Measurements from ENCODE around the gene RNFT2. TPM values are rescaled to one million over a fixed set of nuclear protein-coding genes. Genes with fewer than 3 reads are reported as not detected.

RNFT2 gene
- 1 to 10 TPM in 2 of 4 donors, under 1 TPM in 2; 0.45 to 2.4 (median 1.0) TPM for polyA plus RNA-seq
- long read RNA-seq, donor 1: 0 reads
- long read RNA-seq, donor 2: 0 reads
- long read RNA-seq, donor 3: 0 reads
- long read RNA-seq, donor 4: 0 reads
- long read RNA-seq, donor 5: 0 reads
- long read RNA-seq, donor 6: 0 reads
- long read RNA-seq, donor 7: 0 reads
- long read RNA-seq, donor 8: 0 reads
- long read RNA-seq, donor 9: 0 reads
- long read RNA-seq, donor 10: 0 reads

DNA sequence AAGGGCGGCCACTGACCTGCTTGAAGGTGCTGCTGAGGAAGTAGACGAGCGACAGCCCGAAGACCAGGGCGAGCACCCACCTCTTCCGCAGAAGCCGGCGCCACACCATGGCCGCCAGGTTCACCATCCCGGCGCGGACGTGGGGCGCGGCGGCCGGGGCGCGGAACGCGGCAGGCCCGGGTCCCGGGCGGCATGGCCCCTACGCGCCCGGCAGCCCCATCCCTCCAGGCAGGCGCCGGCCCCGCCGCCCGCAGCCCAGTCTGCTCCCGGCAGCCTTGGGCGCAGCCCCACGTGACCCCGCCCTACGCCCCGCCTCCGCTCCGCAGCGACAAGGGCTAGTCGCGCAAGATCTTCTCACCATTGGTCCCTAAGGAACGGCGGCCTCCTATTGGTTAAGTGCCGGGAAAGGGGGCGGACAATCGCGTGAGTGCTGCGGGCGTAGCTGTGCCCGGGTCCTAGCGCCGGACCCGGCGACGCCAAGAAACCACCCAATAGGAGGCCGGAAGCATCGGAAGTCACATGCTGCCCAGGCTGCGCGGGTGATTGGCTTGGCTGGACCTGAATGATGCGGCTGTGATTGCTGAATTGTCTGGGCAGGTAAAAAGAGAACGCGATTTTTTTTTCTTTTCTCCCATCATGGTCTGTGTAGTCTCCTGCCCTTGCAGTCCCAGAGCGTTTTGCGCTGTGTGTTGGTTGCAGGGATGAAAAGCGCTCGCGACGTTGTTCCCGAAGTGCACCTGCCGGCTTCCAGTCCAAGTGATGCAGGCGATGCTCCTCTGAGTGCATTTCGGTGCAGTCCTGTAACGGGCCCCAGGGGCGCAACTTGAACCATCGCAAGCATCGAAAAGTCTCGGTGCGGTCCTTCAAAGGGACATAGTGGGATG, at the start of gene RNFT2, which contains the start of gene SPRING1:
Gene RNFT2 (plus strand): TSS at position 542 of the 884 bp plus-strand sequence. CDS start 2,183 bp downstream, outside the sequence.
Gene SPRING1 (minus strand): TSS at position 296 of the 884 bp plus-strand sequence. CDS start 169 bp downstream, at position 127.
- Histone ChIP-seq H3K4me1 (ENCODE audit: control insufficient read depth in 3 of 3, insufficient read depth in 2 of 3, low read depth in 1 of 3, low read length in 2 of 3) (peaks cover 0 to 4% (median 0%) of the 10 kb centered on the region in 3 donors), H3K27ac (ENCODE audit: low read depth in 1 of 3, low read length in 2 of 3) (peak within 1 kb of the TSS; percentile 34 to 73 (median 71)), H3K9me3 (ENCODE audit: control insufficient read depth in 2 of 2, insufficient read depth in 1 of 2, low read depth in 1 of 2, low read length in 1 of 2) (no peaks in the 10 kb centered on the region), H3K36me3 (ENCODE audit: control insufficient read depth in 3 of 3, insufficient read depth in 2 of 3, low read depth in 1 of 3, low read length in 3 of 3) (peaks cover 3 to 15% (median 4%) of the 10 kb centered on the region in 3 donors), H3K4me3 (ENCODE audit: low read depth in 1 of 3, low read length in 3 of 3) (peak within 1 kb of the TSS; percentile 64 to 83 (median 74)), H3K27me3 (ENCODE audit: control insufficient read depth in 3 of 3, insufficient read depth in 3 of 3, low read length in 3 of 3) (no peaks in the 10 kb centered on the region)
- DNase-seq (peak; percentile 100), FAIRE-seq (no peak)
- 0% methylated on average over 50 to 80 of the region's 80 CpGs for WGBS, 3 donors

- Histone ChIP-seq H3K27ac (ENCODE audit: low read depth in 1 of 3, low read length in 2 of 3) (no peak overlapping the region), H3K4me1 (ENCODE audit: control insufficient read depth in 3 of 3, insufficient read depth in 2 of 3, low read depth in 1 of 3, low read length in 2 of 3) (peaks cover 0 to 14% (median 2%) of the 10 kb centered on the region in 3 donors), H3K36me3 (ENCODE audit: control insufficient read depth in 3 of 3, insufficient read depth in 2 of 3, low read depth in 1 of 3, low read length in 3 of 3) (no peaks in the 10 kb centered on the region), H3K4me3 (ENCODE audit: low read depth in 1 of 3, low read length in 3 of 3) (no peak overlapping the region), H3K9me3 (ENCODE audit: control insufficient read depth in 2 of 2, insufficient read depth in 1 of 2, low read depth in 1 of 2, low read length in 1 of 2) (no peaks in the 10 kb centered on the region), H3K27me3 (ENCODE audit: control insufficient read depth in 3 of 3, insufficient read depth in 3 of 3, low read length in 3 of 3) (peaks cover 0 to 9% (median 2%) of the 10 kb centered on the region in 3 donors)
- 63 to 73% (median 70%) methylated on average over 5 of the region's 5 CpGs for WGBS, 3 donors
- FAIRE-seq: no peak
- no peak for DNase-seq
Measured at GRCh38 chr12:116689521-116689920, 48.6 kb upstream of the RNFT2 start.

DNA sequence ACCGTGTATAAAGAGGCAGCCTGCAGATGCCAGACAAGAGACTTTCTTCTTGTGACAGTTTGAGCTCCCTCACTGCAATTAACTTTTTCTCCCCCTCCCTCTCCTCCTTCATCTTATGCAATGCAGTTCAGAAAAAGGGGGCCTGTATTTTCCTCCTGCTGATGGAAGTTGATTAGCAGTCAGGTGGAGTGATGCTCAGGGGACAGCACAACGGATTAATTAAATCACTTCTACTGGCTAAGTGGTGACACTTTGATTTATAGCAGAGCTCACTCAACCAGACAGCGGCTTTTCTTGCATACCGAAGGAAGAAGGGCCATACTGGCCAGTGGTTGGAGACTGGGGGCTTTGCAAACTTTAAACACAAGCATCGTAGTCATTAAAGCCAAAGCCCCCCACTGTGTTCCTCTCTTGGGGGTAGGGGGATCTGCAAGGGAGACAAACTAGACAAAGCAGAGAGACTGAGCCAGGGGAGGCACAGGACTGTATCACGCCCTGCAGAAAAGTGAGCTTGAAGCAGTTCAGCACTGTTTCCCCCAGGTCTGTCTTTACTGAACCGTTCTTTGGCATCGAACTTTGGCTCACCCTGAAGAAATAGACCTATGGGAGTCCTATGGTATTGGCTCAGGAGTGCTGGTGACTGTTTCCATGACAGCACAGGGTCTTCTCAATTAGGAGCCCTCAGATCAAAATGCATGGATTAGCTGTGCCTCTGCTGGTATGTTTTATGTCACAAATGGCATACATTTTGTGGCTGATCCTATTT, 48.0 kb upstream of the RNFT2 start:
- Histone ChIP-seq H3K27me3 (ENCODE audit: control insufficient read depth in 3 of 3, insufficient read depth in 3 of 3, low read length in 3 of 3) (peaks cover 0 to 13% (median 2%) of the 10 kb centered on the region in 3 donors), H3K27ac (ENCODE audit: low read depth in 1 of 3, low read length in 2 of 3) (no peak overlapping the region), H3K4me1 (ENCODE audit: control insufficient read depth in 3 of 3, insufficient read depth in 2 of 3, low read depth in 1 of 3, low read length in 2 of 3) (peaks cover 0 to 15% (median 2%) of the 10 kb centered on the region in 3 donors), H3K4me3 (ENCODE audit: low read depth in 1 of 3, low read length in 3 of 3) (no peak overlapping the region), H3K9me3 (ENCODE audit: control insufficient read depth in 2 of 2, insufficient read depth in 1 of 2, low read depth in 1 of 2, low read length in 1 of 2) (no peaks in the 10 kb centered on the region), H3K36me3 (ENCODE audit: control insufficient read depth in 3 of 3, insufficient read depth in 2 of 3, low read depth in 1 of 3, low read length in 3 of 3) (no peaks in the 10 kb centered on the region)
- DNase-seq: no peak
- no peak for FAIRE-seq
- 70 to 73% (median 73%) methylated on average over 8 of the region's 8 CpGs for WGBS, 3 donors

- no peak for DNase-seq
- 91 to 96% (median 94%) methylated on average over 7 of the region's 7 CpGs for WGBS, 3 donors
- no peak for FAIRE-seq
- no peaks in the 10 kb centered on the region for H3K9me3 ChIP-seq (ENCODE audit: control insufficient read depth in 2 of 2, insufficient read depth in 1 of 2, low read depth in 1 of 2, low read length in 1 of 2)
- H3K4me3 ChIP-seq (ENCODE audit: low read depth in 1 of 3, low read length in 3 of 3): no peak overlapping the region
- no peak overlapping the region for H3K27ac ChIP-seq (ENCODE audit: low read depth in 1 of 3, low read length in 2 of 3)
- peaks cover 0 to 15% (median 2%) of the 10 kb centered on the region in 3 donors for H3K4me1 ChIP-seq (ENCODE audit: control insufficient read depth in 3 of 3, insufficient read depth in 2 of 3, low read depth in 1 of 3, low read length in 2 of 3)
- no peaks in the 10 kb centered on the region for H3K36me3 ChIP-seq (ENCODE audit: control insufficient read depth in 3 of 3, insufficient read depth in 2 of 3, low read depth in 1 of 3, low read length in 3 of 3)
- peaks cover 0 to 13% (median 2%) of the 10 kb centered on the region in 3 donors for H3K27me3 ChIP-seq (ENCODE audit: control insufficient read depth in 3 of 3, insufficient read depth in 3 of 3, low read length in 3 of 3)
Measured at GRCh38 chr12:116691205-116691604, 46.9 kb upstream of the RNFT2 start.

GRCh38 chr12:116691636-116692035, 46.5 kb upstream of the RNFT2 start:
- Histone ChIP-seq H3K36me3 (ENCODE audit: control insufficient read depth in 3 of 3, insufficient read depth in 2 of 3, low read depth in 1 of 3, low read length in 3 of 3) (no peaks in the 10 kb centered on the region), H3K4me1 (ENCODE audit: control insufficient read depth in 3 of 3, insufficient read depth in 2 of 3, low read depth in 1 of 3, low read length in 2 of 3) (peaks cover 0 to 15% (median 2%) of the 10 kb centered on the region in 3 donors), H3K27ac (ENCODE audit: low read depth in 1 of 3, low read length in 2 of 3) (no peak overlapping the region), H3K27me3 (ENCODE audit: control insufficient read depth in 3 of 3, insufficient read depth in 3 of 3, low read length in 3 of 3) (peaks cover 0 to 13% (median 2%) of the 10 kb centered on the region in 3 donors), H3K9me3 (ENCODE audit: control insufficient read depth in 2 of 2, insufficient read depth in 1 of 2, low read depth in 1 of 2, low read length in 1 of 2) (no peaks in the 10 kb centered on the region), H3K4me3 (ENCODE audit: low read depth in 1 of 3, low read length in 3 of 3) (no peak overlapping the region)
- DNase-seq (no peak), FAIRE-seq (no peak)
- 79 to 86% (median 79%) methylated on average over 4 of the region's 4 CpGs for WGBS, 3 donors

- 14 to 46% (median 28%) methylated on average over 3 of the region's 3 CpGs for WGBS, 3 donors
- Histone ChIP-seq H3K36me3 (ENCODE audit: control insufficient read depth in 3 of 3, insufficient read depth in 2 of 3, low read depth in 1 of 3, low read length in 3 of 3) (no peaks in the 10 kb centered on the region), H3K27ac (ENCODE audit: low read depth in 1 of 3, low read length in 2 of 3) (no peak overlapping the region), H3K4me3 (ENCODE audit: low read depth in 1 of 3, low read length in 3 of 3) (no peak overlapping the region), H3K9me3 (ENCODE audit: control insufficient read depth in 2 of 2, insufficient read depth in 1 of 2, low read depth in 1 of 2, low read length in 1 of 2) (no peaks in the 10 kb centered on the region), H3K27me3 (ENCODE audit: control insufficient read depth in 3 of 3, insufficient read depth in 3 of 3, low read length in 3 of 3) (peaks cover 0 to 13% (median 2%) of the 10 kb centered on the region in 3 donors), H3K4me1 (ENCODE audit: control insufficient read depth in 3 of 3, insufficient read depth in 2 of 3, low read depth in 1 of 3, low read length in 2 of 3) (peaks cover 0 to 17% (median 2%) of the 10 kb centered on the region in 3 donors)
- no peak for FAIRE-seq
- no peak for DNase-seq
Measured at GRCh38 chr12:116692605-116693004, 45.5 kb upstream of the RNFT2 start.

- H3K4me1 ChIP-seq (ENCODE audit: control insufficient read depth in 3 of 3, insufficient read depth in 2 of 3, low read depth in 1 of 3, low read length in 2 of 3): peaks cover 0 to 21% (median 2%) of the 10 kb centered on the region in 3 donors
- no peaks in the 10 kb centered on the region for H3K36me3 ChIP-seq (ENCODE audit: control insufficient read depth in 3 of 3, insufficient read depth in 2 of 3, low read depth in 1 of 3, low read length in 3 of 3)
- no peak overlapping the region for H3K27ac ChIP-seq (ENCODE audit: low read depth in 1 of 3, low read length in 2 of 3)
- peak overlapping the region in 1 of 3 donors; percentile 12 for H3K4me3 ChIP-seq (ENCODE audit: low read depth in 1 of 3, low read length in 3 of 3)
- DNase-seq: peak; percentile 79 to 96
- WGBS, 3 donors: 10 to 23% (median 21%) methylated on average over 34 of the region's 34 CpGs
- H3K9me3 ChIP-seq (ENCODE audit: control insufficient read depth in 2 of 2, insufficient read depth in 1 of 2, low read depth in 1 of 2, low read length in 1 of 2): no peaks in the 10 kb centered on the region
- H3K27me3 ChIP-seq (ENCODE audit: control insufficient read depth in 3 of 3, insufficient read depth in 3 of 3, low read length in 3 of 3): peaks cover 0 to 13% (median 2%) of the 10 kb centered on the region in 3 donors
- FAIRE-seq: no peak
Measured at GRCh38 chr12:116693286-116694227, 44.6 kb upstream of the RNFT2 start.
